NCI-H2196 treated with DMSO at 0.1 percent for 48 hours (cell line): ENCODE measurements around the gene FBXO27.
"Not testable (repeated sequence)": the region's sequence is repeated elsewhere in the genome, so short reads cannot be mapped to it uniquely, and the experiment has no call there.

Experiments used
- DNase-seq: peaks from one replicate; lab custom pipeline; 2025; ENCODE audit not compliant: unreplicated experiment; lab: John Stamatoyannopoulos, UW

FBXO27 gene, protein sequence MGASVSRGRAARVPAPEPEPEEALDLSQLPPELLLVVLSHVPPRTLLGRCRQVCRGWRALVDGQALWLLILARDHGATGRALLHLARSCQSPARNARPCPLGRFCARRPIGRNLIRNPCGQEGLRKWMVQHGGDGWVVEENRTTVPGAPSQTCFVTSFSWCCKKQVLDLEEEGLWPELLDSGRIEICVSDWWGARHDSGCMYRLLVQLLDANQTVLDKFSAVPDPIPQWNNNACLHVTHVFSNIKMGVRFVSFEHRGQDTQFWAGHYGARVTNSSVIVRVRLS

DNA sequence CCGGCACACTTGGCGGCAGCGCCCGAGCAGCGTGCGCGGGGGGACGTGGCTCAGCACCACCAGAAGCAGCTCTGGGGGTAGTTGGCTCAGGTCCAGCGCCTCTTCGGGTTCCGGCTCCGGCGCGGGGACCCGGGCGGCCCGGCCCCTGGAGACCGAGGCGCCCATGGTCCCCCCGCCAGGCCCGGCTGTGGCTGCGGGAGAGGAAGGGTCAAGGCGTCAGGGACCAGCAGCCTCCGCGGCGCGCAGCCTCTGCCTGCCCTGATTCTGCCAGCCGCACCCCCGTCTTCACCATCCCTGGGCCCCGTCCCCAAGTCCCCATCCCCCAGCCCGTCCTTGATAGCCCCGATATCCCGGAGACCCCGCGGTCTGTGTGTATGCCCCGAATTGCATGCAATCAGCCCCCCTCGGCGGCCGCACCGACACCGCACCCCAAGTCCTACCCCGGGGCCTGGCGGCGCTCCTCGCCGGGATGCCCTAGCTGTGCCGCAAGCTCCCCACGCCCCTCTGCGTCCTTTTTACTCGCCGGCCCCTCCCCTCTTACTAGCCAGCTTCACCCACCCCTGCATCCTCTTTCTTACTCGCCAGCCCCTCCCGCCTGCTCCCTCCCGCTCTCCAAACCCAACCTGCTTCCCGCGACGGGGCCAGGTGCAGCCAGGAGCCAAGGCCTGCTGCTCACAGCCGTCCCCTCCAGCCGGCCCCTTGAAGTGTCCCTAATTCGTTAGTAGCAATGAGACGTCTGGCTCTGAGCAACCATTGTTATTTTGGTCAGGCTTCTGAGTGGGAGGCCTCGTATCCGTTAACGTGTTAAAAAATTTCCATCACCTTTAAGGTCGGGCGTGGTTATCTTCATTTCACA lies at the start of gene FBXO27:
Gene FBXO27 (minus strand): TSS at position 487 of the 856 bp plus-strand sequence. CDS start 322 bp downstream, at position 165.
- no peak for DNase-seq

DNA sequence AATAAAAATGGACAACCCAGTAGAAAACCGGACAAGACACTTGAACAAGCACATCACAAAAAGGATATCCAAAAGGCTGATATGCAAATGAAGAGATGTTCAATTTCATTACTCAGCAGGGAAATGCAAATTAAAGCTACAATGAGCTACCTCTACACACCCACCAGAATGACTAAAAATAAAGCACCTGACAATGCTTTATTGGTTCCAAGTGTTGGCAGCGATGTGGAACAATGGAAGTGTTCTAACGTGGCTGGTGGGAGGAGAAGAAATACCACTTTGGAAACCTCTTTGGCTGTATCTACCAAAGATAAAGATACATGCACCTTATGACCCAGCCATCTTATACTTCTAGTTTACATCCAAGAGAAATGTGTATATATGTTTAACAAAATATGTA lies 48.1 kb upstream of the FBXO27 start:
- no peak for DNase-seq

DNA sequence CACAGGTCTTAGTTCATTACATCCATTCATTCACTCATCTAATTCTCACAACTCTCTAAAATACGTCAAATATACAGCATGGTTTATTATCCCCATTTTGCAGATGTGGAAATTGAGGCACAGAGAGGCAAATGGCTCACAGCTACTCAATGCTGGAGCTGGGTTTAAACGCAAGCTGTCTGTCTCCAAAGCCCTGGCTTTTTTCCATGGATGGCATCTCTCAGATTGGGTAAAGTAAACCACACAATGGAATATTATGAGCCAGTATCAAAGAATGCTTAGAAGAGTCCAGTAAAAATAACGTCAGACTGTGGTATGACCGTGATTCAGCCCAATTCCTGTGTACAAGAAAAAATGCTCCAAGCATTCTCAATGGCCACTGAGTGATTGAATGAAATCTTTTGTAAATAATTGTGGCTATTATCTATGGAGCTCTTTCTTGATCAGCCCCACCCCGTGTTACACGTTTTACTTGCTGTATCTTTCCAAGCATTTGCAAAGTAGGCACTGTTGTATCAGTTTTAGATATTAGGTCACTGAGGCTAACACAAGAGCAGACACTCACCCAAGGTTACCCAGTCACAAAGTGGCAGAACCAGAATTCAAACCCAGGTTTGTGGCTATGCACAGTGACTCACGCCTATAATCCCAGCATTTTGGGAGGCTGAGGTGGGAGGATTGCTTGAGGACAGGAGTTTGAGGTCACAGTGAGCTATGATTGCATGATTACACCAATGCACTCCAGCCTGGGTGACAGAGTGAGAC lies 46.3 kb upstream of the FBXO27 start:
- DNase-seq = no peak

DNA sequence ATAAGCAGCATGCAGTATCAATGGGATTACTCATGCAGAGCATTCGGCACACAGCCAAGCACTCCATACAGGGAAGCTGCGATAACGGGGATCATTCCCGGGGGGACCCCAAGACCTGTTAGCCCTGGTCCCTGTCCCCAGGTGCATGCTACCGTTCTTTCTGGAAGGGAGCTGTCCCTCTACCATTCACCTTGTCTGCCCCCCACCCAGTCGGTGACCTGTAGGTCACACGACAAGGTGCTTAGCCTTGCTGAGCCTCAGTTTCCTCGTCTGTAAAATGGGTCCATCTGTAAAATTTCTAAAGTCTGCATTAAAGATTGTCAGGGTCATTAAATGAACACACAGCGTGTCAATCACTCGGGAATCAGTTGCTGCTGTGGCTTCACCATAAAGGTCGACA lies 45.0 kb upstream of the FBXO27 start:
- no peak for DNase-seq

DNA sequence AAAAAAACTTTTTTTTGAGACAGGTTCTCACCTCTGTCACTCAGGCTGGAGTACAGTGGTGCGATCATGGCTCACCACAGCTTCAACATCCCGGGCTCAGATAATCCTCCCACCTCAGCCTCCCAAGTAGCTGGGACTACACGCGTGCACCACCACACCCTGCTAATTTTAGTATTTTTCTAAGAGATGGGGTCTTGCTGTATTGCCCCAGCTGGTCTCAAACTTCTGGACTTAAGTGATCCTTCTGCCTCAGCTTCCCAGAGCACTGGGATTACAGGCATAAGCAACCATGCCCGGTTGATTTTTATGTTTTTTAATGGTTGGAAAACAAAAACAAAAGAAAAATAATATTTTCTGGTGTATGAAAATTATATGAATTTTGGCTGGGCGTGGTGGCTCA lies 42.6 kb upstream of the FBXO27 start:
- no peak for DNase-seq

DNA sequence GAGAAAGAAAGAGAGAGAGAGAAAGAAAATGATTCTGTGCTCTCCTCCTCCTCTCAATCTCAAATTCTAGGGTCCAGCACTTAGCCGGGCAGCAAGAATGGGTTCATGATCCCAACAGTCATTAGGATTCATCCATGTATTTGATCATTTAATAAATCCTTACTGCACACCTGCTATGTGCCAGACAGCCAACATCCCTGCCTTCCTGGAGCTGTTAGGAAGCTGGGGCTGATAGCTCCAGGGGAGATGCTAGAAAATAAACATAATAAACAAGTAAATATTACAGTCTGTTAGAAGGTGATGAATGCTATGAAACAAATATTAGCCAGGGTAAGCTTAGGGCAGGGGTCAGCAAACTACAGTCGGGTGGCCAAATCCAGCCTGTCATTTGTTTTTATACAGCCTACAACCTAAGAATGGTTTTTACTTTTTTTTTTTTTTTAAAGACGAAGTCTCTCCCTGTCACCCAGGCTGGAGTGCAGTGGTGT lies 41.9 kb upstream of the FBXO27 start:
- no peak for DNase-seq

DNA sequence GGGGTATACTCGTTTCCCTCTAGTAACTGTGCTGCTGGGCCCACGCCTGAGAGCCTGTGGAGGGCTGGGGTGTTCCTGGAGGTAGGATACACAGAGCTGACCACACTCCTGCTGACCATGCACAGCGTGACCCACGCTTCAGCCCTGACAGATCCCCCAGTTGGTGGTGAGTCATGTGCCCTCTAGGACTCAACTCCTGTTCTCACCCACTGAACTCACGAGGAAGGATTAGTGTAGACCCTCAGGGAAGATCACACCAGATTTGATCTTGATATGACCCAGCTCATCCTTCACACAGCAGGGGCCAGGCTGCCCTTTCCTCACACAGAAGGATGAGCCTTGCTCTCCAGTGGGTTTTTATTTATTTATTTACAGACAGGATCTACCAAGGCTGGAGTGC lies 38.5 kb upstream of the FBXO27 start:
- no peak for DNase-seq

DNA sequence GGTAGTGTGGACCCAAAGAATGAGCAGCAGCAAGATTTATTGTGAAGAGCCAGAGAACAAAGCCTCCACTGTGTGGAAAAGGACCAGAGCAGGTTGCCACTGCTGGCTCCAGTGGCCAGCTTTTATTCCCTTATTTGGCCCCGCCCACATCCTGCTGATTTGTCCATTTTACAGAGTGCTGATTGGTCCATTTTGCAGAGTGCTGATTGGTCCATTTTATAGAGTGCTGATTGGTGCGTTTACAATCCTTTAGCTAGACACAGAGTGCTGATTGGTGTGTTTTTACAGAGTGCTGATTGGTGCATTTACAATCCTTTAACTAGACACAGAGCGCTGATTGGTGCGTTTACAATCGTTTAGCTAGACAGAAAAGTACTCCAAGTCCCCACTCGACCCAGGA lies 35.9 kb upstream of the FBXO27 start:
- DNase-seq = not testable (repeated sequence)

DNA sequence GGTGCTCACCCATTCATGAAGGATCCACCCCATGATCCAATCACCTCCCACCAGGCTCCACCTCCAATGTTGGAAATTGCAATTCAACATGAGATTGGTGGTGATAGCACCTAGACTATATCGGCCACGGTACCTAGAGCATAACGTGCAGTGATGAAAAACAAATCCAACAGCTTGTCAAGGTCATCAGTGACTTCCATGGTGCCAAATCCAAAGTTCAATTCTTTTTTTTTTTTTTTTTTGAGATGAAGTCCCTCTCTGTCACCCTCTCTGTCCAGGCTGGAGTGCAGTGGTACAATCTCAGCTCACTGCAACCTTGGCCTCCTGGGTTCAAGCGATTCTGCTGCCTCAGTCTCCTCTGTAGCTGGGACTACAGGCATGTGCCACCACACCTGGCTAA lies 34.8 kb upstream of the FBXO27 start:
- no peak for DNase-seq

DNA sequence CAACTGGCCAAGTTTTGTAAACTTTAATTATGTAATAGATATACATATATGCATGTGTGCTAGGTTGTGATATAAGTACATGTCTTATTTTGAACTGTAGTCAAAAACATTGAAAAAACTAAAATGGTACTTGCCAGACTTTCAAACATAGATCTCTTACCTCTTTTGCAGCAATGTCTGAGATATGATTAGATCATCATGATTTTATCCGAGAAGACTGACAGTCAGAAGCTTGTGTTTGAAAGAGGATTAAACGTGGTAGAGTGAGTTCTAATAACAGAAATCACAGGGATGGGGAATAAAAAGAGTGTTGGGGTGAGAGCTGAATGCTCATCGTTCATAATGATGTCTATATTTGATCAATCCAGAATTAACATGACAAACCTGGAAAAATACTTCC lies 33.6 kb upstream of the FBXO27 start:
- DNase-seq = no peak

DNA sequence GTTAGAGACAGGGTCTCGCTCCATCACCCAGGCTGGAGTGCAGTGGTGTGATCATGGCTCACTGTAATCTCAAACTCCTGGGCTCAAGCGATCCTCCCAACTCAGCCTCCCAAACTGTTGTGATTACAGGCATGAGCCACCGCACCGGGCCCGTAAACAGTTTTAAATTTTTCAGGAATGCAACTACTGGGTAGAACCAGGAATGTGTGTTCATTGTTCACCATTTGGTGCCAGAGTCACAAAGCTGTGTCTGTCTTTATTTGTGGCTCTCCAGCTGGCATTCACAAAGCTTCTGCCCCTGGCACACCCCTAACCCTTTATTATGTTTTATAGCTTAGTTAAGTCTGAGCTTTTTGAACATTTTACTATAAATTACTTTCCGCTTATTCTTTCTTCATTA lies 32.1 kb upstream of the FBXO27 start:
- no peak for DNase-seq

DNA sequence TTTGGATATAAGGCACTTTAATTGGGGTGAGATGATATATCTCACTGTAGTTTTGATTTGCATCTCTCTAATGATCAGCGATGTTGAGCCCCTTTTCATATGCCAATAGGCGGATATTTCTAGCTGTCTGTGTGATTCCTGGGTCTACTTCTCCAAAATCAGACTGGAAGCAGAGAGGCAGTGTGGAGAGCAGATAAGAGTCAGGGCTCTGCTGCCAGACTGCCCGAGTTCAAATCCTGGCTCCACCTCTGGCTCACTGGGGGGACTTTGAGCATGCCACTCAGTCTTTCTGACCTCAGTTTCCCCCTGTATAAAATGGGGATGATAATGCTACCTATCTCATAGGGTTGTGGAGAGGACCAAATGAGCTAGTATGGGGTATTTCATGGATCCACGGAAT lies 27.8 kb upstream of the FBXO27 start:
- DNase-seq = no peak

DNA sequence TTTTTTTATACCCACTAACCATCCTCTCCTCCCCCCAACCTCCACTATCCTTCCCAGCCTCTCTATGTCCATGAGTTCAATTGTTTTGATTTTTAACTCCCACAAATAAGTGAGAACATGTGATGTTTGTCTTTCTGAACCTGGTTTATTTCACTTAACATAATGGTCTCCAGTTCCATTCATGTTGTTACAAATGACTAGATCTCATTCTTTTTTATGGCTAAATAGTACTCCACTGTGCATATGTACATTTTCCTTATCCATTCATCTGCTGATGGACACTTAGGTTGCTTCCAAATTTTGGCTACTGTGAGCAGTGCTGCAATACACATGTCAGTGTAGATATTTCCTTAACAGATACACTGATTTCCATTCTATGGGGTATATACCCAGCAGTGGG lies 27.0 kb upstream of the FBXO27 start:
- no peak for DNase-seq

DNA sequence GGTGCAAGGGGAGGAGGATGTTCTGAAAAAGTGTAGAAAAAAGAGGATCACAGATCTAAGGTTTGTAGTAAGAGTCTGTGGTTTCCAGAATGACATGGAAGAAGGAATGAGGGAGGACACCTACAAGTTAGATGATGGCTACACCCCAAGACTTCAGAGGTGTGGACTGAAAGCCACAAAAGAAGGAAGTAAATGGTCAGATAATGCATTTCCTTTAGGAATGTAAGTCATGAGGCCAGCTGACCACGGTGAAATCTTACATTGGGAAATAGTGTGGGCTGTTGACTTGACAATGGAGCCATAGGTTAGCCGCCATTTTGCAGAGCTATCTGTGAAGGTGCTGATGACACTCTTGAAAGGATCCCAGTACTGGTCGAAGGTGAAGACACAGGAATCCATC lies 25.3 kb upstream of the FBXO27 start:
- DNase-seq = no peak

DNA sequence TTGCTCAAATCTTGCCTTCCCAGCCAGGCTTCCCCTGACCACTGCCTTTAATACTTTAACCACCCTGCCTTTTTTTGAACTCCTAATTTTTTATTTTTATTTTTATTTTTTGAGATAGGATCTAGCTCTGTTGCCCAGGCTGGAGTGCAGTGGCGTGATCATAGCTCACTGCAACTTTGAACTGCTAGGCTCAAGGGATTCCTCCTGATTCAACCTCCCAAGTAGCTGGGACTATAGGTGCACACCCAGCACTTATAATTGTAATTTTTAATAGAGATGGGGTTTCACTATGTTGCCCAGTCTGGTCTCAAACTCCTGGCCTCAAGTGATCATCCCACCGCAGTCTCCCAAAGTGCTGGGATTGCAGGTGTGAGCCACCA lies 21.7 kb upstream of the FBXO27 start:
- DNase-seq = no peak

DNA sequence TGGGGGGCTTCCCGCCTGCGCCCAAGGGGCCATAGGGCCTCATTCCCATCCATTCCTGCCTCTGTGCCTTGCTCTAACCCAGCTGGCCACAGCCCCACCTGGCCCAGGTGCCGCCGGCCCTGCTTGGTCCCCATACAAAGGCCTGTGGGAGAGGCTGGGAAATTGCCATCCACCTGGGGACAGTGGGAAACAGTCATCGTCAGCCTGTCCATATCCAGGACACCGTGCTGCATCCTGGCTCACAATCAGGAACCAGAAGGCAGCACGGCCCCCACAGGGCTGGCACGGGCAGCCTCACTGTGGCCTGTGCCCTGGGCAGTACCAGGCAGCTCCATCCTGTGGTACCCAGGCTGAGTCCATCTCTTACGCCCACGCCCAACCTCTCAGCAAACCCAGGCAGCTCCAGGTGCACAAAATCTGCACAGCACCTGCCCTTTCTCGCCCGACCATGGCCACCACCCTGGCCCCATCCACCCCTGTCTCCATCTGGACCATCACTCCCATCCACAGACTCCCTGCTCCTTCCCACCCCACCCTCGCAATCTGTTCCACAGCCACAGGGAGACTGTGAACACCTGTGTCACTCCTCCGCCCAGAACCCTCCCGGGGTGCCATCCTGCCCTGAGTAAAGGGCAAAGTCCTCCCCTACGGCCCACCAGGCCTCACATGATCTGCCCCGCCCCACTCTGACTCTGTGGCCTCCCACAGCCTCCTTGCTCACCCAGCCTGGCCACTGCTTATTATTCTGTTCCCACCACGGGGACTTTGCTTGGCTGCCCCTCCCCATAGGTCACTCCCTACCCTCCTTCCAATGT lies 21.1 kb upstream of the FBXO27 start:
- no peak for DNase-seq

DNA sequence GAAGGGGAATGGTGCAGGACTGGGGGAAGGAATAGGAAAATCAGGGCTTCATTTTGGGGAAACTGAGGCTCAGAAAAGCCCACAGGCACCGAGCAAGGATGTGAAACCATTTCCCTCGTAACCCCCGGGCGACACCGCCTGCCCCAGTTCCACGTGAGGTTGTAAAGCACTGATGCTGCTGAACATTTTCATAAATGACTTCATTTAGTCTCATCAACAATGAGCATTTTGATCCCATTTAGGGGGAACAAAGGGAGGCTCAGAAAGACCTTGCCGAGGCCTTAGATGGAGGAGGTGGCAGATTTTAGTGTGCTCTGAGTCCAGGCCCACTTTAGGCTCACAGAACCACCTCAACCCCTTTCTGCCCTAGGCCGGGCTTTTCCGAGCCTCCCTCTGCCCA lies 20.5 kb upstream of the FBXO27 start:
- no peak for DNase-seq

DNA sequence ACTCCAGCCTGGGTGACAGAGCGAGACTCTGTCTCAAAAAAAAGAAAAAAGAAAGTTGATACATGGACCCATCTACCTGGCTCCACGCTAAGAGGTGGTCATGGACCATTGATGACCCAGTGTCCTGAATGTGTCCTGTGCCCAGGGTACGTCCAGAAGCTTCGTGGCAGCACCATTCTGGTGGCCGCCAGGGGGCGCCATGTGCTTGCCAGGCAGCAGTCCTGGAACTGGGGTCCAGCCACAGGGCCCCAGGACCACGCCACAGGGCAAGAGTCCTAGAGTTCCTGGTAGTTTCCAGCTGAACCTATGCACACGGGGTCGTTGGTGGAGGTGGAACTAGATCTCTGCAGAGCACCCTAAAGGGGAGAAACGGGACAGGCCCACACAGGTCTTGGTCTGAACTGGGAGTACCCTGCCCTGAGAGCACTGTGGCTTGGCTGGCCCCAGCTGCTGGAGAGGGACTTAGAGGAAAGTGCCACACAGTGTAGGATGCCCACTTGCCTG lies 19.9 kb upstream of the FBXO27 start:
- no peak for DNase-seq

DNA sequence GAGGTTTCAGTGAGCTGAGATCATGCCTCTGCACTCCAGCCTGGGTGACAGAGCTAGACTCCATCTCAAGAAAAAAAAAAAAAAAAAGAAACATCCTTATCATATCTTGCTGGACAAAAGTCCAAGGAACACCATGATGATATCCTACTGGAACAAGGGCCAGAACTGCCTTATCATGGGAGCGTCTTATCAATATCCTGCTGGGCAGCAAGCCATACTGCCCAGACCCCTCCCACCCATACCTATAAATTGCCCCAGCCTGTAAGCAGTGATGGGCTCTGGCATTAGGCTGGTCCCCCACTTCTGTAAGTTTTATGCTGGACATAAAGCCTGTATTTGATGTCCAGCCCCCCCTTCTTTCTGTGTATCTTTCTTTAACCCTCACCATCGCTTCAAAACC lies 14.7 kb upstream of the FBXO27 start:
- no peak for DNase-seq

DNA sequence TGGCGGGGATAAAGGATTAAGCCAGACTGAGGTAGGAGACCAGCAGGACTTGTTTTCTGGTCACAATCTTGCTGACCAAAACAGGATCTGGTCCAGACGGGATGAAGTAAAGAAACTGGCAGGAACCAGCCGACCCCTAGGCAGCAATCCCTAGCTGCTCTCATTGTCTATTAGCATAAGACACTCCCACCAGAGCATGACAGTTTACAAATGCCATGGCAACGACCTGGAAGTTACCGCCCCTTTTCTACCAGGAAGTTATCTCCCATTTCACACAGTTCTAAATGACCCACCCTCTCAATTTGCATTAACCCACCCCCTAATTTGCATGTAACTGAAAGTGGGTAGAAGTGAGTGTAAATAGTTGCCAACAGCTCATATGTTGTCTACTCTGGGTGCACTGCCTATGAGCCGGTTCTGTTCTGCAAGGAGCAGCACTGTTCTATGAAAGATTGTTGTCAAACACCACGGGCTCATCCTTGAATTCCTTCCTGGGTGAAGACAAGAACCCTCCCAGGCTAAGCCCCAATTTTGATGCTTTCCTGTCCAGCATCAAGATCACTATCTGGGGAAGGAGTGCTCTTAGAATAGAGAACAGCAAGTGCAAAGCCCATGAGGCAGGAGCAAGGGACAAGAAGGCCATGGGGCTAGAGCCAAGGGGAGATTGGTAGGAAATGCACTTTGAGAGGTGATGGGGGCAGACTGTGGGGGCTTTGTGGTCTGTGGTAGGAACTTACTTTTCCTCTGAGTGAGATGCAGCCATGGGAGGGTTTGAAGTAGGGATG lies 13.9 kb upstream of the FBXO27 start:
- no peak for DNase-seq
